H1 (cell line): ENCODE results near the gene VEGFC. TPM values are rescaled to one million over a fixed set of nuclear protein-coding genes. Genes with fewer than 3 reads are reported as not detected.

Source experiments
- CTCF ChIA-PET: fragments of 300-600 bp; sonication (Branson Sonifier 250); formaldehyde crosslinking; loops from one replicate; lab custom pipeline; 2021; ENCODE audit not compliant: partially characterized antibody; lab: Charles Lee
- POLR2A ChIA-PET: fragments of 300-600 bp; sonication (Branson Sonifier 250); formaldehyde crosslinking; loops from one replicate; lab custom pipeline; 2021; ENCODE audit warnings: inconsistent platforms; ENCODE audit not compliant: partially characterized antibody; lab: Charles Lee
- DNase-seq, 2 experiments: peaks; one replicate each; pipeline versions ENCODE4 v3.0.0 to v3.0.0-alpha.2; 2010 to 2022; ENCODE audit warnings: low spot score in 2 of 2, low read depth in 1 of 2, mixed read lengths in 1 of 2
- FAIRE-seq: peaks from 2 replicates; lab custom pipeline; 2011; peaks lifted over from hg19 to GRCh38; lab: Jason Lieb, UNC
- H2AFZ ChIP-seq: 2 replicates; pipeline ENCODE4 v1.8.1; 2012; ENCODE audit warnings: low read length, inconsistent platforms
- H2AK5ac ChIP-seq: 2 replicates; pipeline ENCODE4 v1.6.1; 2013; ENCODE audit warnings: low read depth, low read length
- H2BK120ac ChIP-seq: replicated peaks from 2 replicates; pipeline ENCODE3; 2013; ENCODE audit warnings: low read depth, low read length, inconsistent platforms
- H2BK12ac ChIP-seq: 2 replicates; pipeline ENCODE4 v1.6.1; 2013; ENCODE audit warnings: low read depth, low read length
- H2BK15ac ChIP-seq: 2 replicates; pipeline ENCODE4 v1.6.1; 2013; ENCODE audit warnings: low read length
- H2BK20ac ChIP-seq: 2 replicates; pipeline ENCODE4 v1.6.1; 2013; ENCODE audit warnings: low read length
- H2BK5ac ChIP-seq: 2 replicates; pipeline ENCODE4 v1.6.1; 2013; ENCODE audit warnings: low read depth, low read length
- H3K14ac ChIP-seq: 2 replicates; pipeline ENCODE4 v1.6.1; 2013; ENCODE audit warnings: inconsistent platforms; ENCODE audit not compliant: insufficient read length
- H3K18ac ChIP-seq: 2 replicates; pipeline ENCODE4 v1.6.1; 2013; ENCODE audit warnings: low read length; ENCODE audit errors: extremely low read depth
- H3K23ac ChIP-seq: 2 replicates; pipeline ENCODE4 v1.6.1; 2013; ENCODE audit warnings: inconsistent platforms; ENCODE audit not compliant: insufficient read length
- H3K23me2 ChIP-seq: 2 replicates; pipeline ENCODE4 v1.6.1; 2013; ENCODE audit warnings: low read depth, low read length
- H3K27ac ChIP-seq: 2 replicates; pipeline ENCODE4 v1.6.1; 2011; ENCODE audit warnings: low read depth, low read length, inconsistent platforms
- H3K27me3 ChIP-seq, 4 experiments: replicated peaks in 1 of 4; 1 replicate in 1 of 4; 2 replicates in 3 of 4; pipeline versions ENCODE4 v1.6.1 to v1.8.1; 2011 to 2013; ENCODE audit warnings: low read length in 3 of 4, mild to moderate bottlenecking in 3 of 4, inconsistent platforms in 2 of 4, mixed read lengths in 2 of 4, moderate library complexity in 1 of 4; ENCODE audit not compliant: control insufficient read depth in 3 of 4, insufficient read depth in 3 of 4; ENCODE audit errors: extremely low read depth in 1 of 4
- H3K36me3 ChIP-seq, 4 experiments: 2 replicates each; pipeline versions ENCODE4 v1.6.1 to v1.8.1; 2011 to 2013; ENCODE audit warnings: mild to moderate bottlenecking in 4 of 4, low read length in 3 of 4, moderate library complexity in 2 of 4, control low read depth in 1 of 4, inconsistent platforms in 1 of 4; ENCODE audit not compliant: insufficient read depth in 4 of 4, control insufficient read depth in 2 of 4
- H3K4ac ChIP-seq: replicated peaks from 2 replicates; pipeline ENCODE3; 2013; ENCODE audit warnings: low read length, low read depth, mixed read lengths, inconsistent platforms; ENCODE audit not compliant: insufficient read length
- H3K4me1 ChIP-seq, 4 experiments: replicated peaks in 1 of 4; 1 replicate in 1 of 4; 2 replicates in 3 of 4; pipeline versions ENCODE4 v1.6.1 to v1.8.1; 2011 to 2013; ENCODE audit warnings: low read length in 3 of 4, inconsistent platforms in 2 of 4, mixed read lengths in 1 of 4; ENCODE audit not compliant: insufficient read depth in 4 of 4, control insufficient read depth in 3 of 4
- H3K4me2 ChIP-seq, 2 experiments: 2 replicates each; pipeline versions ENCODE4 v1.6.1 to v1.8.1; 2011 to 2013; ENCODE audit warnings: low read depth in 2 of 2, low read length in 2 of 2, control low read depth in 1 of 2, inconsistent platforms in 1 of 2, mild to moderate bottlenecking in 1 of 2; ENCODE audit not compliant: insufficient read depth in 1 of 2
- H3K4me3 ChIP-seq, 4 experiments: fragments of 200-600, 300-600 bp in 1 of 4; sonication (generic), shearing (Covaris generic), sonication (Bioruptor Twin) in 1 of 4; 2 replicates each; pipeline versions ENCODE4 v1.5.1 to v1.8.1; 2011 to 2016; ENCODE audit warnings: low read length in 4 of 4, low read depth in 3 of 4, control low read depth in 2 of 4, inconsistent platforms in 2 of 4, mild to moderate bottlenecking in 2 of 4, mixed read lengths in 1 of 4, moderate library complexity in 1 of 4; ENCODE audit not compliant: insufficient read depth in 2 of 4; ENCODE audit errors: extremely low read depth in 1 of 4
- H3K56ac ChIP-seq: replicated peaks from 2 replicates; pipeline ENCODE3; 2013; ENCODE audit warnings: low read depth, mild to moderate bottlenecking, mixed read lengths, low read length, inconsistent platforms; ENCODE audit not compliant: insufficient read length
- H3K79me1 ChIP-seq: 2 replicates; pipeline ENCODE4 v1.6.1; 2013; ENCODE audit warnings: low read depth, low read length, control low read depth
- H3K79me2 ChIP-seq, 2 experiments: 2 replicates each; pipeline versions ENCODE4 v1.6.1 to v1.8.1; 2012 to 2013; ENCODE audit warnings: low read length in 2 of 2, mild to moderate bottlenecking in 2 of 2, inconsistent platforms in 1 of 2; ENCODE audit not compliant: insufficient read depth in 2 of 2, control insufficient read depth in 1 of 2
- H3K9ac ChIP-seq, 4 experiments: replicated peaks in 1 of 4; 1 replicate in 1 of 4; 2 replicates in 3 of 4; pipeline versions ENCODE4 v1.6.1 to v1.8.1; 2011 to 2013; ENCODE audit warnings: low read depth in 3 of 4, low read length in 3 of 4, control low read depth in 2 of 4, mild to moderate bottlenecking in 2 of 4, moderate library complexity in 2 of 4, inconsistent platforms in 1 of 4; ENCODE audit errors: extremely low read depth in 1 of 4
- H3K9me3 ChIP-seq, 2 experiments: 2 replicates each; pipeline versions ENCODE4 v1.6.1 to v1.8.1; 2012 to 2013; ENCODE audit warnings: mild to moderate bottlenecking in 2 of 2, moderate library complexity in 2 of 2, control low read depth in 1 of 2, inconsistent platforms in 1 of 2, low read depth in 1 of 2, low read length in 1 of 2, mixed read lengths in 1 of 2; ENCODE audit not compliant: insufficient read depth in 2 of 2
- H4K20me1 ChIP-seq, 2 experiments: replicated peaks in 1 of 2; 2 replicates each; pipeline versions ENCODE3 to v1.8.1; 2011 to 2013; ENCODE audit warnings: inconsistent platforms in 2 of 2, low read length in 2 of 2, mild to moderate bottlenecking in 1 of 2; ENCODE audit not compliant: insufficient read depth in 2 of 2, control insufficient read depth in 1 of 2
- H4K5ac ChIP-seq: 2 replicates; pipeline ENCODE4 v1.6.1; 2013; ENCODE audit warnings: low read length, low read depth, mixed read lengths, inconsistent platforms; ENCODE audit not compliant: insufficient read length
- H4K8ac ChIP-seq: 2 replicates; pipeline ENCODE4 v1.8.0; 2013; ENCODE audit warnings: mild to moderate bottlenecking, moderate library complexity, low read length, inconsistent platforms; ENCODE audit not compliant: insufficient read depth; ENCODE audit errors: extremely low read depth
- H4K91ac ChIP-seq: replicated peaks from 2 replicates; pipeline ENCODE3; 2013; ENCODE audit warnings: low read length, mixed read lengths, inconsistent platforms; ENCODE audit not compliant: insufficient read length
- BCL11A ChIP-seq, 2 experiments: IDR thresholded peaks; one replicate each; pipeline ENCODE4 v1.6.1; 2011; ENCODE audit warnings: low read depth in 2 of 2, low read length in 2 of 2, mild to moderate bottlenecking in 2 of 2
- CBX5 ChIP-seq: fragments of 300-800, 300-1000 bp; sonication (generic); IDR thresholded peaks from 2 replicates; pipeline ENCODE4 v1.7.1; 2016; ENCODE audit warnings: antibody characterized with exemption, low read length, low read depth
- KDM1A ChIP-seq: fragments of 200-600, 300-600 bp; sonication (generic); IDR thresholded peaks from 2 replicates; pipeline ENCODE4 v1.7.1; 2016; ENCODE audit warnings: mild to moderate bottlenecking, low read length, borderline replicate concordance
- KDM4A ChIP-seq: IDR thresholded peaks from one replicate; pipeline ENCODE4 v1.7.1; 2012; ENCODE audit warnings: low read depth, mild to moderate bottlenecking, moderate library complexity, low read length, inconsistent platforms; ENCODE audit not compliant: severe bottlenecking
- MAFK ChIP-seq: IDR thresholded peaks from 2 replicates; pipeline ENCODE4 v1.6.1; 2012; ENCODE audit warnings: low read depth, mild to moderate bottlenecking, improper control_type of control experiment, low read length
- RNF2 ChIP-seq: fragments of 200-900, 300-1000 bp; sonication (generic); IDR thresholded peaks from 2 replicates; pipeline ENCODE4 v1.7.1; 2016; ENCODE audit warnings: borderline replicate concordance, low read depth, mild to moderate bottlenecking, antibody characterized with exemption, low read length; ENCODE audit not compliant: poor library complexity, severe bottlenecking; ENCODE audit errors: missing control alignments
- TEAD4 ChIP-seq: IDR thresholded peaks from 2 replicates; pipeline ENCODE4 v1.6.1; 2012; ENCODE audit warnings: low read depth, low read length, inconsistent platforms, mixed read lengths
- WGBS, 2 experiments: shearing (Covaris generic) in 1 of 2; methylation state at CpG; one replicate each; pipeline versions ENCODE4 v1.1.6 to v1.1.7; 2013 to 2015; ENCODE audit warnings: low lambda C conversion rate in 2 of 2, mixed read lengths in 2 of 2, inconsistent platforms in 1 of 2, low coverage in 1 of 2, missing lambda C conversion rate in 1 of 2; ENCODE audit not compliant: insufficient replicate concordance in 2 of 2, insufficient coverage in 1 of 2, insufficient read length in 1 of 2; ENCODE audit errors: extremely low coverage in 1 of 2, missing lambda C conversion rate in 1 of 2; 5-methylcytosine and 5-hydroxymethylcytosine counted together
- polyA plus RNA-seq, 7 experiments: library from polyadenylated mRNA; depleted of rRNA in 3 of 7; stranded (reverse) in 5 of 7; unstranded in 2 of 7; fragments of >200 nt in 5 of 7; fragments of 200-250 nt in 2 of 7; gene quantifications; 1 replicate in 5 of 7; 2 replicates in 1 of 7; 4 replicates in 1 of 7; pipeline versions ENCODE4 v1.2.1 to v1.2.3, GENCODE V29; 2011 to 2013; ENCODE audit warnings: missing spikeins in 2 of 7, mixed read lengths in 2 of 7
- total RNA-seq: library from RNA; stranded (reverse); fragmentation: NEBNext Ultra II Directional; extraction: Animal tissue kit (Norgen Biotek cat#: 25700); gene quantifications from 2 replicates; pipeline ENCODE4 v1.2.1, GENCODE V29; 2021
- TF ChIP-seq, protein P1 (sequence below): IDR thresholded peaks from 2 replicates; pipeline ENCODE4 v1.6.1; 2012; ENCODE audit warnings: low read length, inconsistent platforms

VEGFC gene
- total and polyA plus RNA-seq, 2 of the 8 experiments (the other 6 are each of a cell fraction or from before 2014, with no cell fraction given): 0.53 to 1.4 TPM

DNA sequence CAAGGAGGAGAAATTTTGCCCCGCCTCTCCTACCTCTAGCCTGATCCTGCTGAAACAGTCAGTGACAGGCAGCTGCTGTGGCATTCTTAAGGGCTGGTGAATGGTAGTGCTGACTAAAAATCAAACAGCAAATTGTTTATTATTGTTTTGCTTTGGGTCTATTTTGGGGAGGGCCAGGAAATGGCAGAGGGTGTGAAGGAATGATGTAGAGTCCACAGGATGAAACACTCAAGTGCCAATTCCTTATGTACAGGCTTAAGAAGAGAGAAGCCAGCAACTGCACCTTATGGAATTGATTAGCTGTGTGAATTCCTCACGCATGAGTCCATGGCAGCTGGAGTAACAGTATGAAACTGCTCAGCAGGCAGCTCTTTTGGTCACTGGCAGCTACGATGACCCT, 39.7 kb downstream of the VEGFC start:
- WGBS, 2 experiments: 88% methylated on average over 3 of the region's 3 CpGs; no CpG with 5 or more reads in 1 of the 2 experiments
- Histone ChIP-seq H3K27ac (no peak overlapping the region), H3K4me3 (no peak overlapping the region), H2BK15ac (no peak overlapping the region), H3K27me3 (no peaks in the 10 kb centered on the region), H3K18ac (no peak overlapping the region), H3K4me1 (no peaks in the 10 kb centered on the region), H3K36me3 (no peaks in the 10 kb centered on the region), H3K23ac (no peak overlapping the region), H3K79me1 (no peaks in the 10 kb centered on the region), H3K9me3 (no peaks in the 10 kb centered on the region), H2BK12ac (no peak overlapping the region), H4K8ac (no peak overlapping the region), H4K20me1 (no peaks in the 10 kb centered on the region), H3K56ac (no peak overlapping the region), H3K9ac (no peak overlapping the region), H2BK5ac (no peak overlapping the region), H3K14ac (no peak overlapping the region), H2AK5ac (no peak overlapping the region), H2BK120ac (no peak overlapping the region), H4K5ac (no peak overlapping the region), H4K91ac (no peak overlapping the region), H2BK20ac (no peak overlapping the region), H3K4me2 (no peak overlapping the region), H3K23me2 (no peaks in the 10 kb centered on the region), H3K79me2 (no peaks in the 10 kb centered on the region), H2AFZ (no peak overlapping the region), H3K4ac (no peak overlapping the region)
- DNase-seq (no peak), FAIRE-seq (no peak)
- TF ChIP-seq KDM4A: no peak
- TF ChIP-seq KDM1A: no peak
- no peak for TF ChIP-seq RNF2
- TF ChIP-seq TEAD4: no peak
- no peak for TF ChIP-seq CBX5
- no peak for TF ChIP-seq MAFK
- no peak for TF ChIP-seq BCL11A (IDR thresholded peaks at IDR 0.05; ENCODE audit: low read depth in 2 of 2, low read length in 2 of 2)
- TF ChIP-seq, protein P1, sequence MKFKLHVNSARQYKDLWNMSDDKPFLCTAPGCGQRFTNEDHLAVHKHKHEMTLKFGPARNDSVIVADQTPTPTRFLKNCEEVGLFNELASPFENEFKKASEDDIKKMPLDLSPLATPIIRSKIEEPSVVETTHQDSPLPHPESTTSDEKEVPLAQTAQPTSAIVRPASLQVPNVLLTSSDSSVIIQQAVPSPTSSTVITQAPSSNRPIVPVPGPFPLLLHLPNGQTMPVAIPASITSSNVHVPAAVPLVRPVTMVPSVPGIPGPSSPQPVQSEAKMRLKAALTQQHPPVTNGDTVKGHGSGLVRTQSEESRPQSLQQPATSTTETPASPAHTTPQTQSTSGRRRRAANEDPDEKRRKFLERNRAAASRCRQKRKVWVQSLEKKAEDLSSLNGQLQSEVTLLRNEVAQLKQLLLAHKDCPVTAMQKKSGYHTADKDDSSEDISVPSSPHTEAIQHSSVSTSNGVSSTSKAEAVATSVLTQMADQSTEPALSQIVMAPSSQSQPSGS: no peak
- ChIA-PET POLR2A (no interaction called here), CTCF (no interaction called here)
